HG02840 (cell line): ENCODE measurements around the gene ZNF367.
"Not testable (repeated sequence)": the region's sequence is repeated elsewhere in the genome, so short reads cannot be mapped to it uniquely, and the experiment has no call there.

Experiments
- ATAC-seq: cut with Tn5 transposase; IDR thresholded peaks from one replicate; pipeline ENCODE4 v1.9.1; 2021; ENCODE audit warnings: mild to moderate bottlenecking, moderate library complexity, moderate number of reproducible peaks; ENCODE audit not compliant: unreplicated experiment, low FRiP score

ZNF367 gene

GRCh38 chr9:96375507-96375906 lies 42.7 kb downstream of the ZNF367 start:
- not testable (repeated sequence) for ATAC-seq

GRCh38 chr9:96367943-96368342 lies 50.2 kb downstream of the ZNF367 start:
- ATAC-seq = no peak

- no peak for ATAC-seq
Observed at GRCh38 chr9:96363175-96363967, 54.8 kb downstream of the ZNF367 start.

- not testable (repeated sequence) for ATAC-seq
Observed at GRCh38 chr9:96362119-96362518, 56.1 kb downstream of the ZNF367 start.

GRCh38 chr9:96361668-96362067 lies 56.5 kb downstream of the ZNF367 start:
- no peak for ATAC-seq

- ATAC-seq = no peak
Observed at GRCh38 chr9:96360976-96361375, 57.2 kb downstream of the ZNF367 start.

- ATAC-seq = not testable (repeated sequence)
Observed at GRCh38 chr9:96360523-96360922, 57.6 kb downstream of the ZNF367 start.

- no peak for ATAC-seq
Observed at GRCh38 chr9:96350866-96351265, 67.3 kb downstream of the ZNF367 start.

GRCh38 chr9:96348261-96348660 lies 69.9 kb downstream of the ZNF367 start:
- no peak for ATAC-seq

- no peak for ATAC-seq
Observed at GRCh38 chr9:96345551-96345950, 72.6 kb downstream of the ZNF367 start.

- no peak for ATAC-seq
Observed at GRCh38 chr9:96344458-96345180, 73.6 kb downstream of the ZNF367 start.

GRCh38 chr9:96343515-96344360 lies 74.4 kb downstream of the ZNF367 start:
- no peak for ATAC-seq

- ATAC-seq = no peak
Observed at GRCh38 chr9:96342571-96343245, 75.5 kb downstream of the ZNF367 start.

GRCh38 chr9:96340707-96341106 lies 77.5 kb downstream of the ZNF367 start:
- no peak for ATAC-seq

GRCh38 chr9:96338299-96338698 lies 79.9 kb downstream of the ZNF367 start:
- no peak for ATAC-seq
